Liver (tissue), 9 donors: ENCODE measurements around the gene PTPN14. TPM values are rescaled to one million over a fixed set of nuclear protein-coding genes. Genes with fewer than 3 reads are reported as not detected.

Experiments used
- DNase-seq: peaks from one replicate; pipeline ENCODE4 v3.0.0-alpha.2; 2017; ENCODE audit warnings: low spot score
- H3K27ac ChIP-seq, 2 donors: one replicate each; pipeline ENCODE4 v1.7.0; 2013; ENCODE audit warnings: inconsistent platforms in 2 of 2, low read length in 2 of 2, control low read depth in 1 of 2, low read depth in 1 of 2, mild to moderate bottlenecking in 1 of 2
- H3K27me3 ChIP-seq, 4 donors: one replicate each; pipeline versions ENCODE4 v1.6.1 to v1.7.0; 2013; ENCODE audit warnings: low read length in 3 of 4, inconsistent platforms in 1 of 4, mild to moderate bottlenecking in 1 of 4, moderate library complexity in 1 of 4; ENCODE audit not compliant: control insufficient read depth in 4 of 4, insufficient read depth in 4 of 4
- H3K36me3 ChIP-seq, 4 donors: one replicate each; pipeline versions ENCODE4 v1.6.1 to v1.7.0; 2013; ENCODE audit warnings: low read length in 3 of 4, mild to moderate bottlenecking in 3 of 4, low read depth in 1 of 4, moderate library complexity in 1 of 4; ENCODE audit not compliant: control insufficient read depth in 4 of 4, insufficient read depth in 3 of 4
- H3K4me1 ChIP-seq, 4 donors: one replicate each; pipeline versions ENCODE4 v1.6.1 to v1.7.0; 2013; ENCODE audit warnings: low read length in 3 of 4, mild to moderate bottlenecking in 3 of 4, moderate library complexity in 1 of 4; ENCODE audit not compliant: control insufficient read depth in 4 of 4, insufficient read depth in 4 of 4
- H3K4me3 ChIP-seq, 3 donors: one replicate each; pipeline versions ENCODE4 v1.6.1 to v1.7.0; 2013; ENCODE audit warnings: low read length in 3 of 3, control low read depth in 1 of 3, low read depth in 1 of 3, mild to moderate bottlenecking in 1 of 3
- H3K9ac ChIP-seq, 2 donors: one replicate each; pipeline ENCODE4 v1.7.0; 2013; ENCODE audit warnings: low read length in 2 of 2, mild to moderate bottlenecking in 2 of 2, moderate library complexity in 2 of 2, control low read depth in 1 of 2, low read depth in 1 of 2
- H3K9me3 ChIP-seq, 4 donors: one replicate each; pipeline versions ENCODE4 v1.6.1 to v1.7.0; 2013; ENCODE audit warnings: low read length in 3 of 4; ENCODE audit not compliant: control insufficient read depth in 4 of 4
- FOXA1 ChIP-seq: IDR thresholded peaks from 2 replicates; pipeline ENCODE4 v1.6.1; 2016; ENCODE audit warnings: antibody characterized with exemption
- FOXA2 ChIP-seq: IDR thresholded peaks from 2 replicates; pipeline ENCODE4 v1.6.1; 2016; ENCODE audit warnings: antibody characterized with exemption
- HNF4A ChIP-seq, 2 donors: conservative IDR thresholded peaks; 2 replicates each; pipeline ENCODE4 v1.6.1; 2016; ENCODE audit warnings: antibody characterized with exemption in 2 of 2, mild to moderate bottlenecking in 2 of 2
- HNF4G ChIP-seq: IDR thresholded peaks from 2 replicates; pipeline ENCODE4 v1.6.1; 2016; ENCODE audit warnings: antibody characterized with exemption
- JUND ChIP-seq, 2 donors: IDR thresholded peaks; 2 replicates each; pipeline ENCODE4 v1.6.1; 2016; ENCODE audit warnings: antibody characterized with exemption in 2 of 2
- NR2F2 ChIP-seq: IDR thresholded peaks from 2 replicates; pipeline ENCODE4 v1.6.1; 2016; ENCODE audit warnings: antibody characterized with exemption
- RAD21 ChIP-seq, 2 donors: IDR thresholded peaks; 2 replicates each; pipeline ENCODE4 v1.6.1; 2016; ENCODE audit warnings: antibody characterized with exemption in 2 of 2, mild to moderate bottlenecking in 2 of 2
- RXRA ChIP-seq, 2 donors: IDR thresholded peaks; 2 replicates each; pipeline ENCODE4 v1.6.1; 2017 to 2018; ENCODE audit warnings: antibody characterized with exemption in 2 of 2, mild to moderate bottlenecking in 1 of 2
- SP1 ChIP-seq: IDR thresholded peaks from 2 replicates; pipeline ENCODE4 v1.6.1; 2018; ENCODE audit warnings: antibody characterized with exemption, mild to moderate bottlenecking
- TAF1 ChIP-seq: conservative IDR thresholded peaks from 2 replicates; pipeline ENCODE4 v1.6.1; 2016; ENCODE audit warnings: antibody characterized with exemption, mild to moderate bottlenecking
- YY1 ChIP-seq: IDR thresholded peaks from 2 replicates; pipeline ENCODE4 v1.6.1; 2016; ENCODE audit warnings: antibody characterized with exemption, mild to moderate bottlenecking
- WGBS: extraction: QIAGEN DNeasy Blood & Tissue Kit; methylation state at CpG from one replicate; pipeline ENCODE4 v1.1.7; 2013; 5-methylcytosine and 5-hydroxymethylcytosine counted together
- polyA plus RNA-seq, 2 donors: library from polyadenylated mRNA; stranded (reverse) in 1 of 2; unstranded in 1 of 2; fragments of 200-250 nt in 1 of 2; fragments of >200 nt in 1 of 2; fragmentation: Nextera tagmentation in 1 of 2; extraction: Ambion mirVana in 1 of 2; gene quantifications; one replicate each; pipeline versions ENCODE4 v1.2.1 to v1.2.3, GENCODE V29; 2013 to 2015
- total RNA-seq, 2 donors: library from RNA; depleted of rRNA; stranded (reverse); fragments of >200 nt; gene quantifications; one replicate each; pipeline ENCODE4 v1.2.3, GENCODE V29; 2014
- TF ChIP-seq, protein P1 (sequence below): fragments of 150-350 bp; IDR thresholded peaks from 2 replicates; pipeline ENCODE4 v1.5.1; 2017; ENCODE audit warnings: improper control_type of control experiment, low read depth, low read length; ENCODE audit not compliant: missing input control
- TF ChIP-seq, protein P2 (sequence below): IDR thresholded peaks from 2 replicates; pipeline ENCODE4 v1.6.1; 2016; ENCODE audit warnings: antibody characterized with exemption
- TF ChIP-seq, protein P3 (sequence below): IDR thresholded peaks from 2 replicates; pipeline ENCODE4 v1.6.1; 2016; ENCODE audit warnings: antibody characterized with exemption, mild to moderate bottlenecking
- donor health status: healthy.
- donor health status: healthy.
- donor health status: healthy.
- donor health status: healthy.
- donor health status: healthy.

PTPN14 gene
- total and polyA plus RNA-seq, 4 donors: 0.54 to 3.2 (median 1.5) TPM

DNA sequence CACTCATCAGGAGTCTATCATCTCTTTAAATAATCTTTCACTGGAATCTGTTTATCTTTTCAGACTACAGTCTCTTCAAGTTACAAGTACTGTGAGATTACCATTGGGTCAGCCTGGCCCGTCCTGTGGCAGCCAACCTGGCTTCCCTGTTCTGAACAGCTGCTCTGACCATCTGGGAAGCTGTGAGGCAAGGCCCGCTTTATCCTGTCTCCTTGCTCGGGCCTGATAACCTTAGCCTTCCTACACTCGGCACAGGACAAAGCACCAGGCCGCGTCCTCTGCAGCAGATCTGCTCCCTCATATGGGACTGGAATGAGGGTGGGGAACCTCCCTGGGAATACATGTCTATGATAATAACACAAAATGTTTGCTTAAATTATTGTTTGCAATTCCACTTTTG, 113.3 kb downstream of the PTPN14 start (continued):
- TF ChIP-seq NR2F2 (no peak), YY1 (no peak), HNF4A (conservative IDR thresholded peaks at IDR 0.05) (no peak), TAF1 (no peak), FOXA1 (no peak), HNF4G (no peak), SP1 (no peak)

DNA sequence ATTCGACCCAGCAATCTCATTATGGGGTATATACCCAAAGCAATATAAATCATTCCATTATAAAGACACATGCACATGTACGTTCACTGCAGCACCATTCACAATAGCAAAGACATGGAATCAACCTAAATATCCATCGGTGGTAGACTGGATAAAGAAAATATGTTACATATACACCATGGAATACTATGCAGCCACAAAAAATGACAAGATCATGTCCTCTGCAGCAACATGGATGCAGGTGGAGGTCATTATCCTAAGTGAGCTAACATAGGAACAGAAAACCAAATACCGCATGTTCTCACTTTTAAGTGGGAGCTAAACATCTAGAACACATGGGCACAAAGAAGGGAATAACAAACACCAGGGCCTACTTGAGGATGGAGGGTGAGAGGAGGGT, 115.5 kb downstream of the PTPN14 start:
- no peak for DNase-seq

DNA sequence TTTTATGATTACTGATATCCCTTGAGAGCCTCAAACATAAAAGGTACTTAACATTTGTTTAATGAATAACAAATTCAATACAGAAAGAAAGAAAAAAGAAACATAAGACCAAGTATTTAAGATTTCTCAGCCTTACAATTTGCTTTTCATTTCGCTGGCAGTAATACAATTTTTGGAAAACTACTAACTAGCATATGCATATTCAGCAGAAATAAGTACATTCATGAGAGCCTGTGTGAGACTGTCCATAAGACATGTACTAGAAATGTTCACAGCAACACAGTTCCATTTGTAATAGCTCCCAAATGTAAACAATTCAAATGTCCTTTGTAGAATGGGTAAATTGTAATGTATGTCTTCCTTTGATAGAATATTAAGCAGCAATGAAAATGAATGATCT, 119.2 kb downstream of the PTPN14 start:
- Histone ChIP-seq H3K27ac (no peak overlapping the region), H3K9me3 (no peaks in the 10 kb centered on the region), H3K9ac (no peak overlapping the region), H3K36me3 (no peaks in the 10 kb centered on the region), H3K4me1 (no peaks in the 10 kb centered on the region), H3K27me3 (no peaks in the 10 kb centered on the region), H3K4me3 (no peak overlapping the region)
- 80% methylated on average over 1 of the region's 1 CpG for WGBS
- DNase-seq: no peak
- no peak for TF ChIP-seq HNF4G
- TF ChIP-seq FOXA2: no peak
- TF ChIP-seq YY1: no peak
- TF ChIP-seq, protein P1, sequence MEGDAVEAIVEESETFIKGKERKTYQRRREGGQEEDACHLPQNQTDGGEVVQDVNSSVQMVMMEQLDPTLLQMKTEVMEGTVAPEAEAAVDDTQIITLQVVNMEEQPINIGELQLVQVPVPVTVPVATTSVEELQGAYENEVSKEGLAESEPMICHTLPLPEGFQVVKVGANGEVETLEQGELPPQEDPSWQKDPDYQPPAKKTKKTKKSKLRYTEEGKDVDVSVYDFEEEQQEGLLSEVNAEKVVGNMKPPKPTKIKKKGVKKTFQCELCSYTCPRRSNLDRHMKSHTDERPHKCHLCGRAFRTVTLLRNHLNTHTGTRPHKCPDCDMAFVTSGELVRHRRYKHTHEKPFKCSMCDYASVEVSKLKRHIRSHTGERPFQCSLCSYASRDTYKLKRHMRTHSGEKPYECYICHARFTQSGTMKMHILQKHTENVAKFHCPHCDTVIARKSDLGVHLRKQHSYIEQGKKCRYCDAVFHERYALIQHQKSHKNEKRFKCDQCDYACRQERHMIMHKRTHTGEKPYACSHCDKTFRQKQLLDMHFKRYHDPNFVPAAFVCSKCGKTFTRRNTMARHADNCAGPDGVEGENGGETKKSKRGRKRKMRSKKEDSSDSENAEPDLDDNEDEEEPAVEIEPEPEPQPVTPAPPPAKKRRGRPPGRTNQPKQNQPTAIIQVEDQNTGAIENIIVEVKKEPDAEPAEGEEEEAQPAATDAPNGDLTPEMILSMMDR: no peak
- TF ChIP-seq RXRA (IDR thresholded peaks at IDR 0.05): no peak
- TF ChIP-seq, protein P2, sequence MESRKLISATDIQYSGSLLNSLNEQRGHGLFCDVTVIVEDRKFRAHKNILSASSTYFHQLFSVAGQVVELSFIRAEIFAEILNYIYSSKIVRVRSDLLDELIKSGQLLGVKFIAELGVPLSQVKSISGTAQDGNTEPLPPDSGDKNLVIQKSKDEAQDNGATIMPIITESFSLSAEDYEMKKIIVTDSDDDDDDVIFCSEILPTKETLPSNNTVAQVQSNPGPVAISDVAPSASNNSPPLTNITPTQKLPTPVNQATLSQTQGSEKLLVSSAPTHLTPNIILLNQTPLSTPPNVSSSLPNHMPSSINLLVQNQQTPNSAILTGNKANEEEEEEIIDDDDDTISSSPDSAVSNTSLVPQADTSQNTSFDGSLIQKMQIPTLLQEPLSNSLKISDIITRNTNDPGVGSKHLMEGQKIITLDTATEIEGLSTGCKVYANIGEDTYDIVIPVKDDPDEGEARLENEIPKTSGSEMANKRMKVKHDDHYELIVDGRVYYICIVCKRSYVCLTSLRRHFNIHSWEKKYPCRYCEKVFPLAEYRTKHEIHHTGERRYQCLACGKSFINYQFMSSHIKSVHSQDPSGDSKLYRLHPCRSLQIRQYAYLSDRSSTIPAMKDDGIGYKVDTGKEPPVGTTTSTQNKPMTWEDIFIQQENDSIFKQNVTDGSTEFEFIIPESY: no peak
- no peak for TF ChIP-seq NR2F2
- TF ChIP-seq FOXA1: no peak
- TF ChIP-seq RAD21 (IDR thresholded peaks at IDR 0.05): no peak

More for the DNA sequence above, 115.5 kb downstream of the PTPN14 start:
- TF ChIP-seq YY1 (no peak), TAF1 (no peak), HNF4G (no peak), RAD21 (IDR thresholded peaks at IDR 0.05) (no peak), FOXA1 (no peak), JUND (IDR thresholded peaks at IDR 0.05) (no peak)
- TF ChIP-seq, protein P1: no peak
- TF ChIP-seq, protein P3, sequence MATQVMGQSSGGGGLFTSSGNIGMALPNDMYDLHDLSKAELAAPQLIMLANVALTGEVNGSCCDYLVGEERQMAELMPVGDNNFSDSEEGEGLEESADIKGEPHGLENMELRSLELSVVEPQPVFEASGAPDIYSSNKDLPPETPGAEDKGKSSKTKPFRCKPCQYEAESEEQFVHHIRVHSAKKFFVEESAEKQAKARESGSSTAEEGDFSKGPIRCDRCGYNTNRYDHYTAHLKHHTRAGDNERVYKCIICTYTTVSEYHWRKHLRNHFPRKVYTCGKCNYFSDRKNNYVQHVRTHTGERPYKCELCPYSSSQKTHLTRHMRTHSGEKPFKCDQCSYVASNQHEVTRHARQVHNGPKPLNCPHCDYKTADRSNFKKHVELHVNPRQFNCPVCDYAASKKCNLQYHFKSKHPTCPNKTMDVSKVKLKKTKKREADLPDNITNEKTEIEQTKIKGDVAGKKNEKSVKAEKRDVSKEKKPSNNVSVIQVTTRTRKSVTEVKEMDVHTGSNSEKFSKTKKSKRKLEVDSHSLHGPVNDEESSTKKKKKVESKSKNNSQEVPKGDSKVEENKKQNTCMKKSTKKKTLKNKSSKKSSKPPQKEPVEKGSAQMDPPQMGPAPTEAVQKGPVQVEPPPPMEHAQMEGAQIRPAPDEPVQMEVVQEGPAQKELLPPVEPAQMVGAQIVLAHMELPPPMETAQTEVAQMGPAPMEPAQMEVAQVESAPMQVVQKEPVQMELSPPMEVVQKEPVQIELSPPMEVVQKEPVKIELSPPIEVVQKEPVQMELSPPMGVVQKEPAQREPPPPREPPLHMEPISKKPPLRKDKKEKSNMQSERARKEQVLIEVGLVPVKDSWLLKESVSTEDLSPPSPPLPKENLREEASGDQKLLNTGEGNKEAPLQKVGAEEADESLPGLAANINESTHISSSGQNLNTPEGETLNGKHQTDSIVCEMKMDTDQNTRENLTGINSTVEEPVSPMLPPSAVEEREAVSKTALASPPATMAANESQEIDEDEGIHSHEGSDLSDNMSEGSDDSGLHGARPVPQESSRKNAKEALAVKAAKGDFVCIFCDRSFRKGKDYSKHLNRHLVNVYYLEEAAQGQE: no peak
- no peaks in the 10 kb centered on the region for H3K9me3 ChIP-seq
- H3K4me3 ChIP-seq: no peak overlapping the region
- peaks cover 0 to 6% (median under 1%) of the 10 kb centered on the region in 4 donors for H3K4me1 ChIP-seq
- no peaks in the 10 kb centered on the region for H3K27me3 ChIP-seq
- H3K36me3 ChIP-seq: no peaks in the 10 kb centered on the region
- no peak overlapping the region for H3K9ac ChIP-seq
- WGBS: 94% methylated on average over 4 of the region's 4 CpGs
- H3K27ac ChIP-seq: no peak overlapping the region
